Measurements from ENCODE around the gene ASRGL1.

GRCh38 chr11:62432695-62433094 lies 95.4 kb downstream of the ASRGL1 start:
- TF ChIP-seq CTCF (IDR thresholded peaks at IDR 0.05; ENCODE audit: insufficient read depth, low read depth, low read length) (no peak), EZH2 (IDR thresholded peaks at IDR 0.05; ENCODE audit: insufficient read depth, low read length) (no peak)

Data from astrocyte (in vitro differentiated cells and primary cell).